ENCODE data around the gene NFIC.

NFIC gene

GRCh38 chr19:3365836-3366752 is at the start of gene NFIC:
Gene NFIC (plus strand): TSS chr19:3366583. CDS start chr19:3366637, 54 bp downstream.
- POLR2A ChIA-PET (ENCODE audit: low non-redundant PET) = interaction anchor here (0.6 kb wide), 1 partner anchor 14 kb away, joined by 3 read pairs; no protein-coding TSS in a partner anchor
- CTCF ChIA-PET = interaction anchor here (0.5 kb wide), 1 partner anchor 358 kb away, joined by 3 read pairs; no protein-coding TSS in a partner anchor
- TF ChIP-seq CTCF (conservative IDR thresholded peaks at IDR 0.05; ENCODE audit: low read depth) = no peak
- H3K27ac ChIP-seq = peak within 1 kb of the TSS; percentile 97
- peak; percentile 88 for DNase-seq (ENCODE audit: low spot score)

GRCh38 chr19:3316659-3317207 is 49.6 kb upstream of the NFIC start:
- no peak for DNase-seq (ENCODE audit: low spot score)
- ChIA-PET POLR2A (ENCODE audit: low non-redundant PET) (no interaction called here), CTCF (interaction anchor here (0.8 kb wide), 1 partner anchor 12 kb away, joined by 3 read pairs; no protein-coding TSS in a partner anchor)
- TF ChIP-seq CTCF (conservative IDR thresholded peaks at IDR 0.05; ENCODE audit: low read depth) = no peak
- no peak overlapping the region for H3K27ac ChIP-seq

- TF ChIP-seq CTCF (conservative IDR thresholded peaks at IDR 0.05; ENCODE audit: low read depth) = no peak
- CTCF ChIA-PET = interaction anchor here (0.9 kb wide), 1 partner anchor 15 kb away, joined by 4 read pairs; no protein-coding TSS in a partner anchor
Measured at GRCh38 chr19:3319643-3320353, 46.6 kb upstream of the NFIC start.

GRCh38 chr19:3320354-3320670 is 46.1 kb upstream of the NFIC start:
- TF ChIP-seq CTCF (conservative IDR thresholded peaks at IDR 0.05; ENCODE audit: low read depth) = no peak
- ChIA-PET POLR2A (ENCODE audit: low non-redundant PET) (no interaction called here), CTCF (no interaction called here)
- DNase-seq (ENCODE audit: low spot score) = no peak
- no peak overlapping the region for H3K27ac ChIP-seq

More at GRCh38 chr19:3319643-3320353, 46.6 kb upstream of the NFIC start:
- H3K27ac ChIP-seq = no peak overlapping the region
- POLR2A ChIA-PET (ENCODE audit: low non-redundant PET) = no interaction called here
- DNase-seq (ENCODE audit: low spot score) = no peak

- no peak for DNase-seq (ENCODE audit: low spot score)
Measured at GRCh38 chr19:3320853-3321252, 45.5 kb upstream of the NFIC start.

More at GRCh38 chr19:3320853-3321252, 45.5 kb upstream of the NFIC start:
- ChIA-PET POLR2A (ENCODE audit: low non-redundant PET) (no interaction called here), CTCF (no interaction called here)
- no peak overlapping the region for H3K27ac ChIP-seq
- TF ChIP-seq CTCF (conservative IDR thresholded peaks at IDR 0.05; ENCODE audit: low read depth) = no peak

Measured in RWPE1 (cell line).